GM12878 (cell line): ENCODE data around the gene NR2F1-AS1. TPM values are rescaled to one million over a fixed set of nuclear protein-coding genes. Genes with fewer than 3 reads are reported as not detected.

Experiments
- ATAC-seq: fragments of 200-7000 bp; cut with Tn5 transposase; 3 replicates; pipeline ENCODE4 v1.9.1; 2020; ENCODE audit warnings: mild to moderate bottlenecking, moderate library complexity
- BruUV-seq: library from RNA; stranded (reverse); fragments of 400-500 nt; replicated peaks from 2 replicates; lab custom pipeline; 2021; lab: Mats Ljungman, UMichigan
- CTCF ChIA-PET: fragments of 300-600 bp; sonication (Branson Sonifier 250); formaldehyde crosslinking; extraction: SDS; loops from one replicate; lab custom pipeline; 2021; ENCODE audit warnings: inconsistent platforms; lab: Yijun Ruan, JAX
- POLR2A ChIA-PET: fragments of 350-600 bp; formaldehyde crosslinking; extraction: SDS; loops from one replicate; lab custom pipeline; 2021; ENCODE audit warnings: inconsistent platforms; lab: Charles Lee
- RAD21 ChIA-PET: fragments of 300-600 bp; sonication (Branson Sonifier 250); formaldehyde crosslinking; loops from one replicate; lab custom pipeline; 2023; ENCODE audit warnings: antibody characterized with exemption; ENCODE audit not compliant: unreplicated experiment; lab: Charles Lee
- SMC1A ChIA-PET: fragments of 300-600 bp; sonication (Branson Sonifier 250); formaldehyde crosslinking; loops from one replicate; lab custom pipeline; 2023; ENCODE audit not compliant: unreplicated experiment, uncharacterized antibody; lab: Charles Lee
- DNase-seq: peaks from one replicate; pipeline ENCODE4 v3.0.0-alpha.2; 2011; ENCODE audit warnings: low read depth, low spot score
- FAIRE-seq: peaks from 3 replicates; lab custom pipeline; 2011; peaks lifted over from hg19 to GRCh38; lab: Jason Lieb, UNC
- H2AFZ ChIP-seq: 2 replicates; pipeline ENCODE4 v1.6.0; 2011; ENCODE audit warnings: low read depth, low read length, control low read depth; ENCODE audit not compliant: control insufficient read depth
- H3K27ac ChIP-seq: 2 replicates; pipeline ENCODE4 v1.5.1; 2011; ENCODE audit warnings: control low read depth; ENCODE audit not compliant: control insufficient read depth, insufficient read depth
- H3K27me3 ChIP-seq, 2 experiments: replicated peaks in 1 of 2; 2 replicates each; pipeline versions ENCODE4 v1.6.0 to v1.6.1; 2011; ENCODE audit warnings: low read length in 1 of 2; ENCODE audit not compliant: control insufficient read depth in 2 of 2, insufficient read depth in 2 of 2
- H3K36me3 ChIP-seq, 2 experiments: 2 replicates each; pipeline ENCODE4 v1.5.1; 2011; ENCODE audit warnings: low read length in 1 of 2; ENCODE audit not compliant: control insufficient read depth in 2 of 2, insufficient read depth in 2 of 2
- H3K4me1 ChIP-seq: 2 replicates; pipeline ENCODE4 v1.6.1; 2011; ENCODE audit warnings: mild to moderate bottlenecking, low read length, moderate library complexity, mixed read lengths; ENCODE audit not compliant: control insufficient read depth, insufficient read depth
- H3K4me2 ChIP-seq: 2 replicates; pipeline ENCODE4 v1.6.0; 2011; ENCODE audit warnings: control low read depth; ENCODE audit not compliant: control insufficient read depth, insufficient read depth
- H3K4me3 ChIP-seq: fragments of 200-600 bp; sonication (generic); 2 replicates; pipeline ENCODE4 v1.5.1; 2016
- H3K79me2 ChIP-seq: 2 replicates; pipeline ENCODE4 v1.6.0; 2011; ENCODE audit warnings: low read length; ENCODE audit not compliant: control insufficient read depth, insufficient read depth
- H3K9ac ChIP-seq: 2 replicates; pipeline ENCODE4 v1.8.0; 2011; ENCODE audit warnings: low read length, control low read depth, mixed read lengths; ENCODE audit not compliant: control insufficient read depth, insufficient read depth
- H3K9me3 ChIP-seq: replicated peaks from 3 replicates; pipeline ENCODE4 v1.5.1; 2011; ENCODE audit warnings: mild to moderate bottlenecking, low read length; ENCODE audit not compliant: control insufficient read depth, insufficient read depth
- H4K20me1 ChIP-seq: 2 replicates; pipeline ENCODE4 v1.6.0; 2011; ENCODE audit not compliant: control insufficient read depth, insufficient read depth
- E2F4 ChIP-seq: IDR thresholded peaks from 2 replicates; pipeline ENCODE4 v1.6.1; 2012; ENCODE audit warnings: low read depth, low read length, improper control_type of control experiment
- EZH2 ChIP-seq: IDR thresholded peaks from 2 replicates; pipeline ENCODE4 v1.6.1; 2012; ENCODE audit warnings: low read depth, mild to moderate bottlenecking, control low read depth, inconsistent platforms, low read length, borderline replicate concordance; ENCODE audit not compliant: control insufficient read depth
- KAT2A ChIP-seq: conservative IDR thresholded peaks from 2 replicates; pipeline ENCODE4 v1.6.1; 2011; ENCODE audit warnings: low read depth, low read length; ENCODE audit not compliant: control insufficient read depth
- MYC ChIP-seq: IDR thresholded peaks from 2 replicates; pipeline ENCODE4 v1.6.1; 2011; ENCODE audit warnings: mild to moderate bottlenecking, low read length, moderate library complexity, inconsistent platforms; ENCODE audit not compliant: insufficient read depth, insufficient replicate concordance, insufficient read length, severe bottlenecking
- RBBP5 ChIP-seq: fragments of 200-600 bp; sonication (generic); conservative IDR thresholded peaks from 2 replicates; pipeline ENCODE4 v1.6.1; 2016
- TCF7 ChIP-seq: IDR thresholded peaks from 2 replicates; pipeline ENCODE4 v1.6.1; 2014; ENCODE audit warnings: antibody characterized with exemption, borderline replicate concordance
- WGBS: methylation state at CpG from one replicate; pipeline ENCODE4 v1.1.6; 2016; ENCODE audit warnings: low lambda C conversion rate; ENCODE audit not compliant: insufficient replicate concordance, insufficient coverage; ENCODE audit errors: missing lambda C conversion rate; 5-methylcytosine and 5-hydroxymethylcytosine counted together
- in situ Hi-C: fragments of 300-500 bp; cut with MboI; formaldehyde crosslinking; loops from 9 replicates; pipeline ENCODE4 v1.14.3; 2018; ENCODE audit warnings: mixed read lengths
- intact Hi-C: fragments of 100-400 bp; cut with micrococcal nuclease; formaldehyde crosslinking; loops from one replicate; pipeline ENCODE4 v1.14.2; 2022; ENCODE audit not compliant: unreplicated experiment
- polyA plus RNA-seq, 11 experiments: library from polyadenylated mRNA; depleted of rRNA in 4 of 11; unstranded in 6 of 11; stranded (reverse) in 5 of 11; fragments of >200 nt; fragmentation: Nextera tagmentation in 4 of 11; fragmentation: Illumina TruSeq in 1 of 11; extraction: Ambion mirVana in 4 of 11; extraction: Trizol in 1 of 11; gene quantifications; 1 replicate in 1 of 11; 2 replicates in 10 of 11; pipeline versions ENCODE4 v1.2.1 to v1.2.3, GENCODE V29; 2011 to 2016; ENCODE audit warnings: inconsistent platforms in 2 of 11, missing spikeins in 2 of 11, low read depth in 1 of 11
- total RNA-seq, 4 experiments: library from RNA; depleted of rRNA in 3 of 4; stranded (reverse); fragments of >200 nt in 3 of 4; fragmentation: Illumina TruSeq in 1 of 4; extraction: Trizol in 1 of 4; gene quantifications; 2 replicates each; pipeline versions ENCODE4 v1.2.1 to v1.2.3, GENCODE V29; 2013 to 2021
- TF ChIP-seq, protein P1 (sequence below): fragments of 450-650 bp; formaldehyde crosslinking; IDR thresholded peaks from 2 replicates; pipeline ENCODE4 v1.4.0; 2020; ENCODE audit warnings: mild to moderate bottlenecking, moderate library complexity
- TF ChIP-seq, protein P2 (sequence below): IDR thresholded peaks from 2 replicates; pipeline ENCODE4 v1.6.1; 2011; ENCODE audit warnings: low read depth, mild to moderate bottlenecking, low read length, moderate library complexity, borderline replicate concordance; ENCODE audit errors: extremely low read depth

The NR2F1-AS1 gene
- total and polyA plus RNA-seq, 10 of the 15 experiments (the other 5 are each of a cell fraction or from before 2014, with no cell fraction given): 0.11 to 0.85 (median 0.27) TPM

DNA sequence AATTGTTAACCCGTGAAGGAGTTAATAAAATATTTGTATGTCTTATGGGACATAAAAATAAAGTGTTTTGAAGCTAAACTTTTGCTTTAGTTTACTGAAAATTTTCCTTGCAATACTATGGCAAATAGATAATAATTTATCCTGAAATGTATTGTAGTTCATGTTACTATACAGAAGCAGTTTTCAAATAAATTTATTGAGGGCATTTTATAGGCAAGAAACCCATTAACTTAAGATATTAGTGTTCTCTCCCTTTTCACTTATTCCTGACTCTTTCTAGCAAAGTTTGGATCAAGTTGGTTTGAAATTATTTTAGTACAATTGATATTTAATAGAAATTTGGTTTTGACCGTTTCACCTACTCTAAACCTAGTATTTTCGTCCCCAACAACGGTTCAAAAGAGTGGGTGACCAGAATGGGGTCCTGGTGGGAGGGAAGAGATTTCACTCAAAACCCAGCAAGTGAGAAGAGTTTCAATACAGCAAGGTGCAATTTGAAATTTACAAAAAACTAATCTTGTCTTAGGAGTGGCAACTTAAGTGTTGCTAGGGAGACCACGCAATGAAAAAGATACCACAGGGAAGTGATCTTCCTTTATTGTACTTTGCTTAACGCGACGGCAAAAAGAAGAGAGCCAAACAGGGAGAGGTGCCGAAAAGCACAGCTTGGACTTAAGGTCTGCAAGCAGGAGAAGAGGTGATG is 30.4 kb upstream of the NR2F1-AS1 start:
- no peak for TF ChIP-seq KAT2A
- peak; percentile 92; the same call in 1 of the 2 replicates for TF ChIP-seq EZH2
- FAIRE-seq (no peak), ATAC-seq (no peak), DNase-seq (no peak)
- in situ Hi-C loops: no loop called here
- Histone ChIP-seq H3K9me3 (no peaks in the 10 kb centered on the region), H3K27ac (no peak overlapping the region), H2AFZ (no peak overlapping the region), H3K4me2 (no peak overlapping the region), H3K4me3 (no peak overlapping the region), H3K27me3 (peaks cover 3 to 37% of the 10 kb centered on the region in 2 experiments; a peak in 3 of 4 replicates), H3K36me3 (no peaks in the 10 kb centered on the region), H3K4me1 (0 out of 2 replicates have a peak, but pooled peaks cover 3% of the 10 kb centered on the region), H4K20me1 (no peaks in the 10 kb centered on the region), H3K9ac (no peak overlapping the region), H3K79me2 (no peaks in the 10 kb centered on the region)
- intact Hi-C loops: no loop called here
- no TSS peak for BruUV-seq
- CTCF ChIA-PET: interaction anchor here (1.7 to 2.6 kb wide), 2 partner anchors 26 to 190 kb away, joined by 3 to 11 read pairs; no protein-coding TSS in a partner anchor
- 21% methylated on average over 9 of the region's 9 CpGs for WGBS
- SMC1A ChIA-PET: interaction anchor here (1.2 kb wide), 2 partner anchors 9 to 190 kb away, joined by 3 read pairs; no protein-coding TSS in a partner anchor
- POLR2A ChIA-PET: no interaction called here
- RAD21 ChIA-PET: interaction anchor here (3.0 kb wide), 1 partner anchor 189 kb away, joined by 16 read pairs; no protein-coding TSS in a partner anchor

GRCh38 chr5:93610581-93611272 is 29.7 kb upstream of the NR2F1-AS1 start:
- SMC1A ChIA-PET: no interaction called here
- intact Hi-C loops: no loop called here
- H4K20me1 ChIP-seq: no peaks in the 10 kb centered on the region
- no peaks in the 10 kb centered on the region for H3K79me2 ChIP-seq
- no peak overlapping the region for H3K27ac ChIP-seq
- no peak overlapping the region for H3K9ac ChIP-seq
- BruUV-seq: no TSS peak
- H3K4me3 ChIP-seq: no peak overlapping the region
- peaks cover 3 to 37% of the 10 kb centered on the region in 2 experiments; a peak in 3 of 4 replicates for H3K27me3 ChIP-seq
- in situ Hi-C loops: no loop called here
- no peak overlapping the region for H3K4me2 ChIP-seq
- POLR2A ChIA-PET: no interaction called here
- DNase-seq (no peak), ATAC-seq (no peak), FAIRE-seq (no peak)
- no peaks in the 10 kb centered on the region for H3K36me3 ChIP-seq
- 28% methylated on average over 17 of the region's 17 CpGs for WGBS
- RAD21 ChIA-PET: interaction anchor here (3.0 kb wide), 1 partner anchor 190 kb away, joined by 16 read pairs; no protein-coding TSS in a partner anchor
- H2AFZ ChIP-seq: no peak overlapping the region
- no peaks in the 10 kb centered on the region for H3K9me3 ChIP-seq
- 0 out of 2 replicates have a peak, but pooled peaks cover 3% of the 10 kb centered on the region for H3K4me1 ChIP-seq
- CTCF ChIA-PET: interaction anchor here (2.6 kb wide), 1 partner anchor 190 kb away, joined by 11 read pairs; no protein-coding TSS in a partner anchor
- TF ChIP-seq E2F4 (no peak), TCF7 (no peak), RBBP5 (no peak), MYC (no peak)
- TF ChIP-seq, protein P1, sequence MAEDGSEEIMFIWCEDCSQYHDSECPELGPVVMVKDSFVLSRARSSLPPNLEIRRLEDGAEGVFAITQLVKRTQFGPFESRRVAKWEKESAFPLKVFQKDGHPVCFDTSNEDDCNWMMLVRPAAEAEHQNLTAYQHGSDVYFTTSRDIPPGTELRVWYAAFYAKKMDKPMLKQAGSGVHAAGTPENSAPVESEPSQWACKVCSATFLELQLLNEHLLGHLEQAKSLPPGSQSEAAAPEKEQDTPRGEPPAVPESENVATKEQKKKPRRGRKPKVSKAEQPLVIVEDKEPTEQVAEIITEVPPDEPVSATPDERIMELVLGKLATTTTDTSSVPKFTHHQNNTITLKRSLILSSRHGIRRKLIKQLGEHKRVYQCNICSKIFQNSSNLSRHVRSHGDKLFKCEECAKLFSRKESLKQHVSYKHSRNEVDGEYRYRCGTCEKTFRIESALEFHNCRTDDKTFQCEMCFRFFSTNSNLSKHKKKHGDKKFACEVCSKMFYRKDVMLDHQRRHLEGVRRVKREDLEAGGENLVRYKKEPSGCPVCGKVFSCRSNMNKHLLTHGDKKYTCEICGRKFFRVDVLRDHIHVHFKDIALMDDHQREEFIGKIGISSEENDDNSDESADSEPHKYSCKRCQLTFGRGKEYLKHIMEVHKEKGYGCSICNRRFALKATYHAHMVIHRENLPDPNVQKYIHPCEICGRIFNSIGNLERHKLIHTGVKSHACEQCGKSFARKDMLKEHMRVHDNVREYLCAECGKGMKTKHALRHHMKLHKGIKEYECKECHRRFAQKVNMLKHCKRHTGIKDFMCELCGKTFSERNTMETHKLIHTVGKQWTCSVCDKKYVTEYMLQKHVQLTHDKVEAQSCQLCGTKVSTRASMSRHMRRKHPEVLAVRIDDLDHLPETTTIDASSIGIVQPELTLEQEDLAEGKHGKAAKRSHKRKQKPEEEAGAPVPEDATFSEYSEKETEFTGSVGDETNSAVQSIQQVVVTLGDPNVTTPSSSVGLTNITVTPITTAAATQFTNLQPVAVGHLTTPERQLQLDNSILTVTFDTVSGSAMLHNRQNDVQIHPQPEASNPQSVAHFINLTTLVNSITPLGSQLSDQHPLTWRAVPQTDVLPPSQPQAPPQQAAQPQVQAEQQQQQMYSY (CRISPR knock-in tag): no peak
- TF ChIP-seq, protein P2, sequence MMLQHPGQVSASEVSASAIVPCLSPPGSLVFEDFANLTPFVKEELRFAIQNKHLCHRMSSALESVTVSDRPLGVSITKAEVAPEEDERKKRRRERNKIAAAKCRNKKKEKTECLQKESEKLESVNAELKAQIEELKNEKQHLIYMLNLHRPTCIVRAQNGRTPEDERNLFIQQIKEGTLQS: no peak
